Omental fat pad (tissue), 4 donors: ENCODE data around the gene NOS2. TPM values are rescaled to one million over a fixed set of nuclear protein-coding genes. Genes with fewer than 3 reads are reported as not detected.

Source experiments
- ATAC-seq: fragments of 150-250 bp; one replicate; pipeline ENCODE4 v1.9.1; 2016; ENCODE audit warnings: mild to moderate bottlenecking, moderate library complexity; ENCODE audit not compliant: low FRiP score
- DNase-seq: peaks from one replicate; pipeline ENCODE4 v3.0.0-alpha.2; 2019; ENCODE audit warnings: low spot score
- total RNA-seq, 4 donors: library from RNA; depleted of rRNA; stranded (reverse); fragments of >200 nt; gene quantifications; one replicate each; pipeline ENCODE4 v1.1.0, GENCODE V29; 2016
- TF ChIP-seq, protein P1 (sequence below), 3 donors: fragments of 450-650 bp; IDR thresholded peaks; one replicate each; pipeline ENCODE4 v1.5.1; 2016 to 2017; ENCODE audit warnings: antibody characterized with exemption in 3 of 3, mild to moderate bottlenecking in 3 of 3, moderate library complexity in 2 of 3

The NOS2 gene
- total RNA-seq, 4 donors from 2014 or later: 0.12 to 0.19 TPM; not detected in 2

DNA sequence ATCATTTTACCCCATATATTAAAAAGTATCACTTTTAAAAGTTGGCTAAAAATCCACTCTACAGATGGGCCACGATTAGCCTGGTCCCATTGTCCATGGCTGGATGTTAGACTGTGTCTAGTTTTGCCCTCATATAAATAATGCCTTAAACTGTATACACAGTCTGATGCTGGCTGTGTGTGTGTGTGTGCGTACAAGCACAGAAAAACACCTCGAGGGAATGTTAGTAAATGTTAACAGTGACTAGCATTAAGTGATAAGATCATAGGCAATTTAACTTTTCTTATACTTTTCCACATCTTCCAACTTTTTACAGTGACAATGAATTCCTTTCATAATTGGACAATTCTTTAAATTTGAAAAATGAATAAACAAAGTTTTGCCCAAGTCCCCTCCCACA, 8.2 kb downstream of the NOS2 start:
- DNase-seq (no peak), ATAC-seq (no peak)
- TF ChIP-seq, protein P1, sequence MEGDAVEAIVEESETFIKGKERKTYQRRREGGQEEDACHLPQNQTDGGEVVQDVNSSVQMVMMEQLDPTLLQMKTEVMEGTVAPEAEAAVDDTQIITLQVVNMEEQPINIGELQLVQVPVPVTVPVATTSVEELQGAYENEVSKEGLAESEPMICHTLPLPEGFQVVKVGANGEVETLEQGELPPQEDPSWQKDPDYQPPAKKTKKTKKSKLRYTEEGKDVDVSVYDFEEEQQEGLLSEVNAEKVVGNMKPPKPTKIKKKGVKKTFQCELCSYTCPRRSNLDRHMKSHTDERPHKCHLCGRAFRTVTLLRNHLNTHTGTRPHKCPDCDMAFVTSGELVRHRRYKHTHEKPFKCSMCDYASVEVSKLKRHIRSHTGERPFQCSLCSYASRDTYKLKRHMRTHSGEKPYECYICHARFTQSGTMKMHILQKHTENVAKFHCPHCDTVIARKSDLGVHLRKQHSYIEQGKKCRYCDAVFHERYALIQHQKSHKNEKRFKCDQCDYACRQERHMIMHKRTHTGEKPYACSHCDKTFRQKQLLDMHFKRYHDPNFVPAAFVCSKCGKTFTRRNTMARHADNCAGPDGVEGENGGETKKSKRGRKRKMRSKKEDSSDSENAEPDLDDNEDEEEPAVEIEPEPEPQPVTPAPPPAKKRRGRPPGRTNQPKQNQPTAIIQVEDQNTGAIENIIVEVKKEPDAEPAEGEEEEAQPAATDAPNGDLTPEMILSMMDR (IDR thresholded peaks at IDR 0.05): no peak

DNA sequence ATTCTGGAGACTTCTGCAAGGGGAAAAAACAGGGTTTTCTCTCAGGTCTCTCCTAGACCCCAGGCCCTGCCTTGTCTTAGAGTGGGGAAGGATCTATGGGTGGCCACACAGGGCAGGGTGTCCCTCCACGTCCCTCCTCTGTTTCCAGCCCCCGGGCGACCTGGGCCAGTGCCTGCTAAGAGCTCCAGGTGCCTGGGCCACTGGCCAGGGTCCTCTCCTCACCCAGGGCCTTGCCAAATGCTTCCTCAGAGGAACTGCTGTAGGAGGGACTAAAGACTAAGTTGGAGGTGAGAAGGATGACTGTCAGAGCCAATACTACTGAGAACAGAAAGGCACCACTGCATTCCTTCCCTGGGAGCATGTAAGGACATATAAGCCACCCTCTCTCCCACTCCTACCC, 11.4 kb downstream of the NOS2 start:
- ATAC-seq: no peak
- TF ChIP-seq, protein P1 (IDR thresholded peaks at IDR 0.05): no peak
- DNase-seq: no peak

DNA sequence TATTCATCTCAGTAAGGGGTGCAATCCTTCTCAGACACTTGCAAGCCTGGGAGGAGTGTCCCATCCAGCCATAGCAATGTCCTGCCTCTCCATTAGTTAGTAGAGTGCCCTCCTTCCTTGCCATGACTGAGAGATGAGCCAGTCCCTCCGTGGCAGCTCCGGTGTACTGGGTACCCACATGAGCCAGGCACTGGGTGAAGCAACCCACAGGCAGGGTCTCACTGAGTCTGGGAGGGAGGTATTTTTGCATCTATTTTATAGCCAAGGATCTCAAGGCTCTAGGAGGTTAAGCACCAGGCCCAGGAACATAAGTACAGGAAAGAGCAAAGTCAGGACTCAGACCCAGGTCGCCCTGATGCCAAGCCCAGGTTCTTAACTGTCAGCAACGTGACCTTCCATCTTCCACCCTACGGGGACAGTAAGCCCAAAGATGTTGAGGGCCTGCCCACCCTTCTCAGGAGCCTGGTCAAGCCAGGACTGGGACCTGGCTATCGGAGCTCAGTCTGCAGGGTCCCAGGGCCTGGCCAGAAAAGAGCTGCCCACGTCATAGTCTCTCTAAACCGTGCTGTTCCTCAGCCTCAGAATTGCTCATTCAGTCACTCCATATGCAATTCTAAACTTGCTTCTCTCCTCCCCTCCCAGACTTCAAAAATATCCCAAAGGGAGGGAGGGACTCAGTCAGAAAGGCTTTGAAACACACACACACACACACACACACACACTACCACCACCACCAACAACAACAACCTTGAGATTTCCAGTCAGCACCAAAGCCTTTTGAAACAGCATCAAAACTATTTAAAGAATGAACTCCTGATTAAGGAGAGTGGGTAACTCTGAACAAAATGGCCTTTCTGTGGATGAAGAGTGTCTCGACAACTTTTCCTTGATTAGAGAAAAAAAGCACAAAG, 16.6 kb downstream of the NOS2 start:
- no peak for DNase-seq
- ATAC-seq: no peak
- TF ChIP-seq, protein P1 (IDR thresholded peaks at IDR 0.05): no peak

DNA sequence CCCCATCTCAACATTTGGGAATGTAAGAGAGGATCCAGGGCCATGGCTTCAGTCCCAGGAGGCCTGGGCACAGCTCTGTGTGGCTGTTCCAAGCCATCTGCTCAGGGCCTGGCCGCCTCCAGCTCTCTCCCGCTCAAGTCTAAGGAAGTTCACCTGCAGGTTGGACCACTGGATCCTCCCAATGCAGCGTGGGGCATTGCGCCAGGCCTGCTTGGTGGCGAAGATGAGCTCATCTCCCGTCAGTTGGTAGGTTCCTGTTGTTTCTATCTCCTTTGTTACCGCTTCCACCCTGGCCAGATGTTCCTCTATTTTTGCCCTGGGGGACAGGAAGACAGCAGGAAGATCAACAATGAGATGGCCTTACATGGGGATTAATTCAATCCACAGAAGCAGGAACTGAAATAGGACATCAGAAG, 17.5 kb downstream of the NOS2 start:
- TF ChIP-seq, protein P1 (IDR thresholded peaks at IDR 0.05): no peak
- ATAC-seq (no peak), DNase-seq (no peak)

DNA sequence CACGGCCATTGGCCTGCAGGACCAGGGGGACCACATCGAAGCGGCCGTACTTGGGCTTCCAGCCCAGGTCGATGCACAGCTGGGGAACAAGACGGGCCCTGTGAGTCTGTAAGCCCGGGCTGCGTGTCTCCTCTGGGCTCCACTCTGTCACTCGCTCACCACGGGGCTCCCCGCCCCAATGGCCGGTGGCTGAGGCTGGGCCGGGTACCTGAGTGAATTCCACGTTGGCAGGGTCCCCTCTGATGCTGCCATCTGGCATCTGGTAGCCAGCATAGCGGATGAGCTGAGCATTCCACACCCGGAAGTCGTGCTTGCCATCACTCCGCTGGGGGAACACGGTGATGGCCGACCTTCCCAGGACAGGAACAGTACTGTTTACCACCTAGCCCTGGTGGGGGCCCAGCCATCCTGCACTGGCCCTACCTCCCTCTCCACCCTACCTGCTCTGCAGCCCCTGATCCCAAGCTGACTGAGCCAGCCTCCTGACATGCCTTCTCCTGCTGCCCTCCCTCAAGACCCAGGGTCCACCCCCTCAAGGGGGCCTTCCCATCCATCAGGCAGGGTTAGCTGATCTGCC, 19.4 kb downstream of the NOS2 start:
- ATAC-seq: no peak
- DNase-seq: no peak

DNA sequence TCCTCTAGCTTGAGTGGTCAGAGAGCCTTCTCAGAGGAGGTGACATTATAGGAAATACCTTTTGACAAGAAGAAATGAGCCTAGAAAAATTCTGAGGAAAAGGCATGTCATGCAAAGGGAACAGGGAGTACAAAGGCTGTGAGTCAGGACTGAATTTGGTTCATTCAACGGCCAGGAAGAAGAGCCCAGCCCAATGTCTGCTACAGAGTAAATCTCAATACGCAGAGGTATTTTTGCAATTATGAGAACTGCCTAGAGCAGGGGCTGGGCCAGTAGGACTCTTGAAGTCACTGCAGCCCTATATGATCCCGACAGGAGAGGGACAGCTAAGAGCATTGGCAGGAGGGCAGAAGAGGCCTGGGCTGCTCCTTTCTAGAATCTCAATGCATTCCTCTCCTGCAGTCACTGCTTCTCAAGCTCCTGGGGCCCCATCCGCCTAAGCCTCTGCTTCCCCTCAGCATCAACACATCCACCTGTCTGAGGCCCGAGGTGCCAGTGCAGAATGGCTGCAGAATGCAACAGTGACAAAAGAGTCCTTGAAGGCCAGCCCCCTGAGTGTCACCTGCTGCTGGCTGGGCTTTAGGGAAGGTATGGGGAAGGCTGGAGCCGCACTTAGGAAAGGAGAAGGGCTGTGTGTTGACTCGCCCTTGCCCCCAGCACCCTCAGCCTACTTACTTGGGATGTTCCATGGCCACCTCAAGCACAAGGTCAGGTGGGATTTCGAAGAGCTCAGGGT, 20.1 kb downstream of the NOS2 start:
- TF ChIP-seq, protein P1 (IDR thresholded peaks at IDR 0.05): no peak
- no peak for DNase-seq
- no peak for ATAC-seq

More for the DNA sequence above, 19.4 kb downstream of the NOS2 start:
- TF ChIP-seq, protein P1 (IDR thresholded peaks at IDR 0.05): no peak
